Activated CD4-positive, alpha-beta T cell treated with anti-CD3 and anti-CD28 coated beads, Interleukin-2, amount 50 U/mL, for 4 hours (primary cell): ENCODE results near the gene LRRC7.
A peak's percentile ranks its signal among the peaks of the same experiment; 100 is the strongest.

Source experiments
- DNase-seq, 2 experiments: peaks; one replicate each; pipeline ENCODE4 v3.0.0-alpha.2; 2020

Gene LRRC7

GRCh38 chr1:69592341-69592740, 24.6 kb downstream of the LRRC7 start:
- no peak for DNase-seq

- no peak for DNase-seq
Measured at GRCh38 chr1:69595486-69595885, 27.8 kb downstream of the LRRC7 start.

GRCh38 chr1:69611316-69611715, 43.6 kb downstream of the LRRC7 start:
- no peak for DNase-seq

- no peak for DNase-seq
Measured at GRCh38 chr1:69613414-69613813, 45.7 kb downstream of the LRRC7 start.

GRCh38 chr1:69638673-69639072, 71.0 kb downstream of the LRRC7 start:
- no peak for DNase-seq

GRCh38 chr1:69639159-69639558, 71.4 kb downstream of the LRRC7 start:
- DNase-seq = no peak

- no peak for DNase-seq
Measured at GRCh38 chr1:69643266-69643665, 75.5 kb downstream of the LRRC7 start.

GRCh38 chr1:69645477-69645876, 77.8 kb downstream of the LRRC7 start:
- DNase-seq = no peak

- peak in 1 of 2 experiments; percentile 0 for DNase-seq
Measured at GRCh38 chr1:69648486-69648885, 80.8 kb downstream of the LRRC7 start.

- no peak for DNase-seq
Measured at GRCh38 chr1:69649383-69649990, 81.8 kb downstream of the LRRC7 start.

- no peak for DNase-seq
Measured at GRCh38 chr1:69650779-69651178, 83.1 kb downstream of the LRRC7 start.

GRCh38 chr1:69651656-69652055, 83.9 kb downstream of the LRRC7 start:
- no peak for DNase-seq

- no peak for DNase-seq
Measured at GRCh38 chr1:69657971-69658370, 90.2 kb downstream of the LRRC7 start.

- DNase-seq = no peak
Measured at GRCh38 chr1:69661686-69662085, 94.0 kb downstream of the LRRC7 start.

- DNase-seq = no peak
Measured at GRCh38 chr1:69662321-69662720, 94.6 kb downstream of the LRRC7 start.

- no peak for DNase-seq
Measured at GRCh38 chr1:69671363-69672010, 103.8 kb downstream of the LRRC7 start.

- no peak for DNase-seq
Measured at GRCh38 chr1:69673321-69673720, 105.6 kb downstream of the LRRC7 start.

GRCh38 chr1:69679965-69680364, 112.2 kb downstream of the LRRC7 start:
- DNase-seq = no peak

GRCh38 chr1:69686367-69686984, 118.8 kb downstream of the LRRC7 start:
- no peak for DNase-seq

- DNase-seq = no peak
Measured at GRCh38 chr1:69688193-69688592, 120.5 kb downstream of the LRRC7 start.

GRCh38 chr1:69691179-69691578, 123.5 kb downstream of the LRRC7 start:
- DNase-seq = no peak

- DNase-seq = no peak
Measured at GRCh38 chr1:69693921-69694675, 126.4 kb downstream of the LRRC7 start.

- DNase-seq = no peak
Measured at GRCh38 chr1:69697340-69697739, 129.6 kb downstream of the LRRC7 start.

- DNase-seq = no peak
Measured at GRCh38 chr1:69700770-69701169, 133.0 kb downstream of the LRRC7 start.
